K562 (cell line): ENCODE results near the gene PHKB. TPM values are rescaled to one million over a fixed set of nuclear protein-coding genes. Genes with fewer than 3 reads are reported as not detected.

Experiments used
- ATAC-seq: fragments of 200-7000 bp; cut with Tn5 transposase; 3 replicates; pipeline ENCODE4 v1.9.1; 2020; ENCODE audit warnings: moderate library complexity
- BruUV-seq: library from RNA; stranded (reverse); fragments of 400-500 nt; replicated peaks from 2 replicates; lab custom pipeline; 2021; lab: Mats Ljungman, UMichigan
- CTCF ChIA-PET: fragments of 300-600 bp; formaldehyde crosslinking; extraction: SDS; loops from one replicate; lab custom pipeline; 2021; ENCODE audit warnings: low intra/inter-chr PET ratio; lab: Yijun Ruan, JAX
- POLR2A ChIA-PET: fragments of 300-600, 350-650 bp; sonication (Branson Sonifier 250); formaldehyde crosslinking; extraction: SDS; loops from one replicate; lab custom pipeline; 2021; ENCODE audit warnings: antibody characterized with exemption, inconsistent platforms; lab: Yijun Ruan, JAX
- DNase-seq, 4 experiments: peaks; one replicate each; pipeline versions ENCODE4 v3.0.0 to v3.0.0-alpha.2; 2011 to 2018; ENCODE audit warnings: low spot score in 3 of 4, mixed read lengths in 3 of 4; ENCODE audit errors: extremely low read depth in 1 of 4
- FAIRE-seq: peaks from 2 replicates; lab custom pipeline; 2011; peaks lifted over from hg19 to GRCh38; lab: Jason Lieb, UNC
- H2AFZ ChIP-seq: 2 replicates; pipeline ENCODE4 v1.6.0; 2011; ENCODE audit warnings: low read depth, low read length, control low read depth, inconsistent platforms
- H3K27ac ChIP-seq: fragments of 200-600 bp; 3 replicates; pipeline ENCODE4 v1.8.0; 2011; ENCODE audit warnings: low read depth, mild to moderate bottlenecking, control low read depth, inconsistent platforms, low read length, moderate library complexity, mixed read lengths; ENCODE audit errors: extremely low read depth
- H3K27me3 ChIP-seq, 2 experiments: fragments of 300-600 bp in 1 of 2; 2 replicates in 1 of 2; 3 replicates in 1 of 2; pipeline versions ENCODE4 v1.6.0 to v1.8.0; 2011; ENCODE audit warnings: inconsistent platforms in 2 of 2, low read length in 2 of 2, mild to moderate bottlenecking in 1 of 2, mixed read lengths in 1 of 2, moderate library complexity in 1 of 2; ENCODE audit not compliant: control insufficient read depth in 2 of 2, insufficient read depth in 2 of 2
- H3K36me3 ChIP-seq: fragments of 300-600 bp; 3 replicates; pipeline ENCODE4 v1.8.0; 2011; ENCODE audit warnings: mild to moderate bottlenecking, low read length, inconsistent platforms; ENCODE audit not compliant: control insufficient read depth, insufficient read depth
- H3K4me1 ChIP-seq, 2 experiments: fragments of 200-600 bp in 1 of 2; replicated peaks in 1 of 2; 2 replicates in 1 of 2; 3 replicates in 1 of 2; pipeline versions ENCODE4 v1.5.1 to v1.8.0; 2011; ENCODE audit warnings: inconsistent platforms in 2 of 2, low read length in 2 of 2, mild to moderate bottlenecking in 1 of 2, mixed read lengths in 1 of 2, moderate library complexity in 1 of 2; ENCODE audit not compliant: control insufficient read depth in 2 of 2, insufficient read depth in 2 of 2
- H3K4me2 ChIP-seq: 2 replicates; pipeline ENCODE4 v1.6.1; 2011; ENCODE audit warnings: low read length, control low read depth, inconsistent platforms, mixed read lengths; ENCODE audit not compliant: insufficient read depth
- H3K4me3 ChIP-seq: fragments of 200-600 bp; sonication (generic), shearing (Covaris generic); 2 replicates; pipeline ENCODE4 v1.5.1; 2016; ENCODE audit warnings: control low read depth, inconsistent platforms
- H3K79me2 ChIP-seq: fragments of 200-600 bp; 3 replicates; pipeline ENCODE4 v1.8.0; 2011; ENCODE audit warnings: low read length, inconsistent platforms; ENCODE audit not compliant: control insufficient read depth, insufficient read depth
- H3K9ac ChIP-seq, 2 experiments: 2 replicates each; pipeline versions ENCODE4 v1.6.0 to v1.6.1; 2011; ENCODE audit warnings: low read depth in 2 of 2, low read length in 2 of 2, control low read depth in 1 of 2, inconsistent platforms in 1 of 2, mild to moderate bottlenecking in 1 of 2, mixed read lengths in 1 of 2; ENCODE audit not compliant: insufficient read depth in 1 of 2
- H3K9me1 ChIP-seq: one replicate; pipeline ENCODE4 v1.6.0; 2011; ENCODE audit warnings: inconsistent platforms, mild to moderate bottlenecking, low read length, moderate library complexity; ENCODE audit not compliant: control insufficient read depth, insufficient read depth
- H3K9me3 ChIP-seq: replicated peaks from 2 replicates; pipeline ENCODE4 v1.5.1; 2011; ENCODE audit warnings: low read depth, low read length, inconsistent platforms; ENCODE audit not compliant: control insufficient read depth, insufficient read depth
- H4K20me1 ChIP-seq: replicated peaks from 2 replicates; pipeline ENCODE4 v1.6.1; 2011; ENCODE audit warnings: low read length, inconsistent platforms, mixed read lengths; ENCODE audit not compliant: control insufficient read depth, insufficient read depth
- IFI16 ChIP-seq: fragments of 250-450 bp; sonication (Bioruptor Pico); IDR thresholded peaks from 2 replicates; pipeline ENCODE4 v2.1.2; 2022; ENCODE audit warnings: mild to moderate bottlenecking, inconsistent platforms
- NKRF ChIP-seq: fragments of 450-650 bp; IDR thresholded peaks from 2 replicates; pipeline ENCODE4 v1.6.1; 2016; ENCODE audit warnings: borderline replicate concordance
- SMAD1 ChIP-seq: fragments of 150-350 bp; IDR thresholded peaks from 2 replicates; pipeline ENCODE4 v1.6.1; 2014; ENCODE audit warnings: low read length, low read depth; ENCODE audit not compliant: partially characterized antibody
- SRSF1 ChIP-seq: fragments of 200-400 bp; formaldehyde crosslinking; IDR thresholded peaks from 2 replicates; pipeline ENCODE4 v1.6.1; 2017; ENCODE audit warnings: mild to moderate bottlenecking, low read depth, low read length, moderate library complexity
- ZNF589 ChIP-seq: fragments of 200-800 bp; sonication (Bioruptor generic); IDR thresholded peaks from 2 replicates; pipeline ENCODE4 v1.6.1; 2016; ENCODE audit warnings: low read depth, missing genetic modification characterization, missing compliant biosample characterization
- ZNF79 ChIP-seq: fragments of 250-450 bp; sonication (Bioruptor Pico); IDR thresholded peaks from 2 replicates; pipeline ENCODE4 v1.4.0; 2020; ENCODE audit warnings: low read depth, mild to moderate bottlenecking, moderate library complexity
- WGBS: fragments of 100-300 bp; shearing (Covaris generic); methylation state at CpG from one replicate; pipeline ENCODE4 v1.1.6; 2016; ENCODE audit warnings: low coverage, mixed read lengths; ENCODE audit not compliant: insufficient coverage; ENCODE audit errors: missing lambda C conversion rate; 5-methylcytosine and 5-hydroxymethylcytosine counted together
- in situ Hi-C: fragments of 300-500 bp; cut with MboI; formaldehyde crosslinking; loops from 4 replicates; pipeline ENCODE4 v1.15.0; 2018; ENCODE audit warnings: inconsistent platforms, mixed read lengths
- intact Hi-C: fragments of 100-400 bp; cut with micrococcal nuclease; formaldehyde crosslinking; loops from 2 replicates; pipeline ENCODE4 v1.14.2; 2022
- polyA plus RNA-seq, 8 experiments: library from polyadenylated mRNA; depleted of rRNA in 4 of 8; stranded (reverse) in 5 of 8; unstranded in 3 of 8; fragments of >200 nt; fragmentation: Nextera tagmentation in 2 of 8; fragmentation: Illumina TruSeq in 1 of 8; extraction: Ambion mirVana in 2 of 8; extraction: Trizol in 1 of 8; gene quantifications; 2 replicates each; pipeline versions ENCODE4 v1.2.1 to v1.2.3, GENCODE V29; 2011 to 2014; ENCODE audit warnings: inconsistent platforms in 1 of 8, missing spikeins in 1 of 8
- total RNA-seq, 7 experiments: library from RNA; depleted of rRNA in 6 of 7; stranded (reverse); fragments of >200 nt in 6 of 7; fragmentation: Illumina TruSeq in 2 of 7; extraction: Trizol in 2 of 7; gene quantifications; 2 replicates each; pipeline versions ENCODE4 v1.2.1 to v1.2.3, GENCODE V29; 2011 to 2021; ENCODE audit warnings: low replicate concordance in 1 of 7

PHKB gene
- total and polyA plus RNA-seq, 9 of the 15 experiments (the other 6 are each of a cell fraction or from before 2014, with no cell fraction given): 24.7 to 92.3 (median 67.0) TPM

- FAIRE-seq (no peak), ATAC-seq (no peak)
- Histone ChIP-seq H3K27me3 (no peaks in the 10 kb centered on the region), H2AFZ (no peak overlapping the region), H3K36me3 (peaks cover 85% of the 10 kb centered on the region), H3K79me2 (peaks cover 14% of the 10 kb centered on the region; the same call in 1 of the 3 replicates), H3K9me3 (no peaks in the 10 kb centered on the region), H3K4me3 (no peak overlapping the region)
- intact Hi-C loops: no loop called here
- WGBS: 97% methylated on average over 3 of the region's 3 CpGs
- POLR2A ChIA-PET: interaction anchor here (0.6 to 2.7 kb wide), 2 partner anchors 11 to 60 kb away, joined by 3 to 21 read pairs; partner anchors contain the start of genes ITFG1 and PHKB
- TF ChIP-seq NKRF (no peak), ZNF79 (no peak), SMAD1 (no peak), IFI16 (CRISPR knock-in tag) (no peak), SRSF1 (no peak), ZNF589 (CRISPR knock-in tag) (no peak)
- TF ChIP-seq, all 486 proteins: peak for 0
- Histone ChIP-seq H3K4me2 (no peak overlapping the region), H3K9me1 (no peaks in the 10 kb centered on the region), H3K27ac (no peak overlapping the region), H4K20me1 (no peaks in the 10 kb centered on the region), H3K4me1 (peaks cover 0 to 9% of the 10 kb centered on the region in 2 experiments; a peak in 2 of 5 replicates), H3K9ac (no peak overlapping the region)
- CTCF ChIA-PET: no interaction called here
- no TSS peak for BruUV-seq
- no peak for DNase-seq
- in situ Hi-C loops: no loop called here
Measured at GRCh38 chr16:47449788-47450187, 11.3 kb upstream of the PHKB start.
